ENCODE data around the gene GALNT2. TPM values are rescaled to one million over a fixed set of nuclear protein-coding genes. Genes with fewer than 3 reads are reported as not detected.

The GALNT2 gene
- total RNA-seq, 1 experiment from 2014 or later = 141 TPM

GRCh38 chr1:230040440-230040839, 26.6 kb upstream of the GALNT2 start:
- Mint-ChIP-seq H3K27ac (ENCODE audit: unreplicated experiment) (no peak overlapping the region), H3K9me3 (ENCODE audit: low read depth, unreplicated experiment) (peaks cover 2% of the 10 kb centered on the region), H3K4me1 (ENCODE audit: low read depth, unreplicated experiment) (peaks cover 9% of the 10 kb centered on the region), H3K36me3 (ENCODE audit: insufficient read depth, unreplicated experiment) (no peaks in the 10 kb centered on the region), H3K4me3 (ENCODE audit: low read depth, unreplicated experiment) (no peak overlapping the region), H3K27me3 (ENCODE audit: unreplicated experiment) (peaks cover 19% of the 10 kb centered on the region)
- no peak for TF ChIP-seq CTCF (IDR thresholded peaks at IDR 0.05; ENCODE audit: unreplicated experiment)
- CTCF ChIA-PET = no interaction called here
- intact Hi-C loops (cut with micrococcal nuclease; ENCODE audit: unreplicated experiment) = no loop called here
- BruUV-seq (replicated peaks) = no TSS peak
- no peak for DNase-seq

- intact Hi-C loops (cut with micrococcal nuclease; ENCODE audit: unreplicated experiment) = no loop called here
- H3K27ac Mint-ChIP-seq (ENCODE audit: unreplicated experiment) = no peak overlapping the region
- peaks cover 2% of the 10 kb centered on the region for H3K9me3 Mint-ChIP-seq (ENCODE audit: low read depth, unreplicated experiment)
- no TSS peak for BruUV-seq (replicated peaks)
- CTCF ChIA-PET = no interaction called here
- no peaks in the 10 kb centered on the region for H3K36me3 Mint-ChIP-seq (ENCODE audit: insufficient read depth, unreplicated experiment)
- no peak for TF ChIP-seq CTCF (IDR thresholded peaks at IDR 0.05; ENCODE audit: unreplicated experiment)
- peaks cover 20% of the 10 kb centered on the region for H3K27me3 Mint-ChIP-seq (ENCODE audit: unreplicated experiment)
- no peaks in the 10 kb centered on the region for H3K4me1 Mint-ChIP-seq (ENCODE audit: low read depth, unreplicated experiment)
- H3K4me3 Mint-ChIP-seq (ENCODE audit: low read depth, unreplicated experiment) = no peak overlapping the region
- no peak for DNase-seq
Observed at GRCh38 chr1:230043081-230043480, 24.0 kb upstream of the GALNT2 start.

GRCh38 chr1:230044729-230045128, 22.3 kb upstream of the GALNT2 start:
- no peaks in the 10 kb centered on the region for H3K9me3 Mint-ChIP-seq (ENCODE audit: low read depth, unreplicated experiment)
- no peaks in the 10 kb centered on the region for H3K4me1 Mint-ChIP-seq (ENCODE audit: low read depth, unreplicated experiment)
- intact Hi-C loops (cut with micrococcal nuclease; ENCODE audit: unreplicated experiment) = no loop called here
- no peaks in the 10 kb centered on the region for H3K36me3 Mint-ChIP-seq (ENCODE audit: insufficient read depth, unreplicated experiment)
- no peak for DNase-seq
- H3K27me3 Mint-ChIP-seq (ENCODE audit: unreplicated experiment) = peaks cover 20% of the 10 kb centered on the region
- no peak overlapping the region for H3K4me3 Mint-ChIP-seq (ENCODE audit: low read depth, unreplicated experiment)
- TF ChIP-seq CTCF (IDR thresholded peaks at IDR 0.05; ENCODE audit: unreplicated experiment) = no peak
- CTCF ChIA-PET = interaction anchor here (0.5 kb wide), 1 partner anchor 8 kb away, joined by 5 read pairs; no protein-coding TSS in a partner anchor
- H3K27ac Mint-ChIP-seq (ENCODE audit: unreplicated experiment) = no peak overlapping the region
- no TSS peak for BruUV-seq (replicated peaks)

- CTCF ChIA-PET = no interaction called here
- H3K36me3 Mint-ChIP-seq (ENCODE audit: insufficient read depth, unreplicated experiment) = no peaks in the 10 kb centered on the region
- peaks cover 30% of the 10 kb centered on the region for H3K27me3 Mint-ChIP-seq (ENCODE audit: unreplicated experiment)
- H3K9me3 Mint-ChIP-seq (ENCODE audit: low read depth, unreplicated experiment) = no peaks in the 10 kb centered on the region
- H3K27ac Mint-ChIP-seq (ENCODE audit: unreplicated experiment) = no peak overlapping the region
- H3K4me3 Mint-ChIP-seq (ENCODE audit: low read depth, unreplicated experiment) = no peak overlapping the region
- no TSS peak for BruUV-seq (replicated peaks)
- TF ChIP-seq CTCF (IDR thresholded peaks at IDR 0.05; ENCODE audit: unreplicated experiment) = no peak
- no peak for DNase-seq
- intact Hi-C loops (cut with micrococcal nuclease; ENCODE audit: unreplicated experiment) = no loop called here
- no peaks in the 10 kb centered on the region for H3K4me1 Mint-ChIP-seq (ENCODE audit: low read depth, unreplicated experiment)
Observed at GRCh38 chr1:230047114-230047865, 19.7 kb upstream of the GALNT2 start.

Measured in Calu3 (cell line).